Stimulated activated CD4-positive, alpha-beta T cell treated with anti-CD3 and anti-CD28 coated beads, Interleukin-4, amount 100 ng/mL, for 24 hours (primary cell): ENCODE results near the gene KNTC1.

Experiments used
- DNase-seq: peaks from one replicate; pipeline ENCODE4 v3.0.0-alpha.2; 2020

The KNTC1 gene

DNA sequence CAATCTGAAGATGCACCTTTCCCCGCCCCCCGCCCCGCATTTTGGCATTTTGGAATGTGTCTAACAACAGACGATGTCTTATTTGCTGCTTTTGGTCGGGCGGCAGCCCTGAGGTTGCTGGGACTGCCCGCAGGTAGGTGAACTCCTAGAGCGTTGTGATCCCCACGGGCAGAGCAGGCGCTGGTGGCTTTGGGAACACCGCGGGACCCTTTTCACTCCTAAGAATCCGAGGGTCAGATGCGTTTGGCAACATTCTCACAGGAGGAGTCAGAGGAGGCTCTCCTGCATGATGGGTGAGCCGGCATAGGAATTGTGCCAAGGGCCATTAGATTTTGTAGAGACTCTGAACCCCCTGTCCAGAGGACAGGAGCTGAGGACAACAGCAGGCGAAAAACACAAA is 134.2 kb downstream of the KNTC1 start:
- DNase-seq = no peak

DNA sequence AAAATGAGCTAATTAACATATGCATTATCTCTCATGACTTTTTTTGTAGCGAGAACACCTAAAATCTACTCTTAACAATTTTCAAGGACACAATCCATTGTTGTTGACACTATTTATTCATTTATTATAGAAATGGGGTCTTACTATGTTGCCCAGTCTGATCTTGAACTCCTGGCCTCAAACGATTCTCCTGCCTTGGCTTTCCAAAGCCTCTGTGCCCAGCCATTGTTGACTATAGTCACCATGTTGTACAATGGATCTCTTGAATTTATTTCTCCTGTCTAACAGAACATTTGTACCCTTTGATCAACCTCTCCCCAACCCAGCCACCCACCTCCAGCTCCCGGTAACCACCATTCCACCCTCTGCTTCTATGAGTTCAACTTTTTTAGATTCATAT is 134.9 kb downstream of the KNTC1 start:
- DNase-seq = no peak

DNA sequence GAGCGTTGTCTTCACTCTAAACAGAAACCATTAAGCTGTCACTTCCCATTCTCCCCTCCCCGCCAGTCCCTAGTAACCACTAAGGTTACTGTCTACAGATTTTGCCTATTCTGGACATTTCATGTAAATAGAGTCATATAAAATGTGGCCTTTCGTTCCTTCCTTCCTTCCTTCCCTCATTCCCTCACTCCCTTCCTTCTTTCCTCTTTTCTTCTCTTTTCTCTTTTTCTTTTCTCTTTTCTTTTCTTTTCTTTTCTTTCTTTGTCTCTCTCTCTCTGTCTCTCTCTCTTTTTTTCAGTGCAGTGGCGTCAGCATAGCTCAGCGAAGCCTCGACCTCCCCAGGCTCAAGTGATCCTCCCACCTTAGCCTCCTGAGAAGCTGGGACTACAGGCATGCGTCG is 138.3 kb downstream of the KNTC1 start:
- no peak for DNase-seq

DNA sequence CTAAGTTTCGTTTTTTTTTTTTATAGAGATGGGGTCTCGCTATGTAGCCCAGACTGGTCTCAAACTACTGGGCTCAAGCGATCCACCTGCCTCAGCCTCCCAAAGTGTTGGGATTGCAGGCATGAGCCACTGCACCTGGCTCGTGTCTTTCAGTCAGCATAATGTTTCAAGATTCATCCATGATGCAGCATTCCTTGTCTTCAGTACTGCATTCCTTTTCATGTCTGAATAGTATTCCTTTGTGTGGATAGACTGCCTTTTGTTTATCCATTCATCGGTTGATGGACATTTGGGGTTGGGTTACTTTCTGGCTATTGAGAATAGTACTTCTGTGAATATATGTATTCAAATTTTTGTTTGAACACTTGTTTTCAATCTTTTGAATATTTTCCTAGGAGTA is 138.7 kb downstream of the KNTC1 start:
- DNase-seq = no peak

DNA sequence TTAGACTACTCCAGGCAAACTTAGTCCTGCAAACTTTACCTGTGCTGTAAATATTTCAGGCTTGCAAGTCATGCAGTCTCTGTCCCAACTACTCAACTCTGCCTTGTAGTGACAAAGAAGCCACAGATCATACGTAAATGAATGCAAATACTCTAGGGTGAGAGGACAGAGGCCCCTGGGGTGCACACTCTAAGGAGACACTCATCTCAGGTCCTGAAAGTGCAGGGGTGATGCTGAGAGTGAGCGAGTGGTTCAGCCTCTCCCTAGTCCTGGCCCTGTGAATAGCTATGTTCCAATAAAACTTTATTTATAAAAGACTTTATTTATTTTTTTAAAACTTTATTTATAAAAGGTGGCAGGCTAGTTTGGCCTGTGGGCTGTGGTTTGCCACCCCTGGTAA is 141.2 kb downstream of the KNTC1 start:
- DNase-seq = no peak

DNA sequence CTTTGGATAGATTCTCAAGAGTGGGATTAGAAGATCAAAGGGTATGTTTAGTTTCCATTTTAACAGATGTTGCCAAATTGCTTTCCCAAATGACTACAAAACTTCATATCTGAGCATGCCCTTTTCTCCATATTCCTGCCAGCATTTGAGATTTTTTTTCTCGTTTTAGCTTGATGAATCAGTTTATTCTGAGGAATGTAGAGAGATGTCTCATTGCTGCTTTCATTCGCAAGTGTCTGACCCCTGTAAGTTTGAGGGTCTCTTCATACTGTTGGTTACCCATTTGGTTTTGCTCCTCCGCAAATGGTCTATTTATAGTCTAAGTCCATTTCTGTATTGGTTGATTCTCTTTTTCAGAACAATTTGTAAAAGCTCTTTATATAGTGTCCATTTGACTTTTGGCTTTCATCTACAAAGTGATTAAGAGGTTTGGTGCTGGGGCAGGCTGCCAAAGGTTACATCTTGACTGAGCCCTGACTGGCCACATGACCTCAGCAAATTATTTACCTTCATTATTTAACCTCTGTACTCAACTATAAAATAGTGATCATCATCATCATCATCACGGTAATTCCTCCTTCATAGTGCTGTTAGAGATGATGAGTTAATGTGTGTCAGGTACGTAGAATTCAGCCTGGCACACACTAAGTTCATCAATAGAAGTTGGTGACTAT is 142.5 kb downstream of the KNTC1 start:
- DNase-seq = no peak

DNA sequence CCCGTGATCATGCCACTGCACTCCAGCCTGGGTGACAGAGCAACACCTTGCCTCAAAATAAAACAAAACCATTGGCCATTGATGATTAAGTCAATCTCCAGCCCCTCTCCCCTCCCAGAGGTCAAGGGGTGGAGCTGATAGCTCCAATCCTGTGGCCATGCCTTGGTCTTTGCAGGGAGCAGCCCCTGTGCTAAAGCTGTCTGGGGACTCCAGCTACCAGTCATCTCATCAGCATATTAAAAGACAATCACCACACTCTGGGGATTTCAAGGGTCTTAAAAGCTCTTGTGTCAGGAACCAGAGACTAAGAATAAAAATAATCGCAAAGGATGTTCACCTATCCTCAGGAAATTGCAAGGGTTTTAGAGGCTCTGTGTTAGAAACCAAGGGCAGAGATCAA is 145.5 kb downstream of the KNTC1 start:
- DNase-seq = no peak
